ENCODE measurements around the gene OCA2.

GRCh38 chr15:27872355-27872754 lies 226.8 kb downstream of the OCA2 start:
- TF ChIP-seq CTCF (IDR thresholded peaks at IDR 0.05; ENCODE audit: insufficient read depth, low read length, poor library complexity, severe bottlenecking) (no peak), EZH2phosphoT487 (conservative IDR thresholded peaks at IDR 0.05; ENCODE audit: low read length) (no peak)
